Right atrium auricular region (tissue), 2 donors: Measurements from ENCODE around the gene KIAA1217. TPM values are rescaled to one million over a fixed set of nuclear protein-coding genes. Genes with fewer than 3 reads are reported as not detected.

Experiments
- DNase-seq: peaks from one replicate; pipeline ENCODE4 v3.0.0-alpha.2; 2019; ENCODE audit warnings: low spot score
- H3K27ac ChIP-seq, 2 donors: fragments of 200-600 bp; sonication (generic); 1 replicate in 1 of 2; 2 replicates in 1 of 2; pipeline ENCODE4 v1.5.1; 2016 to 2019
- H3K27me3 ChIP-seq, 2 donors: fragments of 200-600 bp; sonication (generic); one replicate each; pipeline versions ENCODE4 v1.5.1 to v1.6.0; 2017 to 2019
- H3K36me3 ChIP-seq: fragments of 200-600 bp; sonication (generic); one replicate; pipeline ENCODE4 v1.5.1; 2016
- H3K4me1 ChIP-seq, 2 donors: fragments of 200-600 bp; sonication (generic); one replicate each; pipeline versions ENCODE4 v1.5.1 to v1.6.0; 2017 to 2019
- H3K4me3 ChIP-seq, 2 donors: fragments of 200-600 bp; sonication (generic); 1 replicate in 1 of 2; 2 replicates in 1 of 2; pipeline ENCODE4 v1.5.1; 2017 to 2019; ENCODE audit warnings: mild to moderate bottlenecking in 1 of 2, moderate library complexity in 1 of 2
- H3K9me3 ChIP-seq, 2 donors: fragments of 200-600 bp; sonication (generic); one replicate each; pipeline ENCODE4 v1.5.1; 2019
- CTCF ChIP-seq, 2 donors: fragments of 200-600 bp; sonication (generic); IDR thresholded peaks; one replicate each; pipeline ENCODE4 v1.5.1; 2019; ENCODE audit warnings: antibody characterized with exemption in 2 of 2
- microRNA counts, 2 donors: library from miRNA; unstranded; fragments of <30 nt; microRNA quantifications; one replicate each; lab custom pipeline; 2016 to 2017
- microRNA-seq, 2 donors: library from miRNA; unstranded; fragments of <30 nt; microRNA quantifications; one replicate each; pipeline ENCODE4, GENCODE V29; 2016 to 2017; ENCODE audit warnings: borderline number of aligned reads in 2 of 2, borderline replicate concordance in 1 of 2
- total RNA-seq, 2 donors: library from RNA; depleted of rRNA; stranded (reverse); fragments of >200 nt; gene quantifications; one replicate each; pipeline ENCODE4 v1.1.0, GENCODE V29; 2016

The KIAA1217 gene
- total RNA-seq, 2 donors from 2014 or later, result 24.0 to 33.3 TPM

GRCh38 chr10:24589265-24589664, 380.3 kb downstream of the KIAA1217 start:
- TF ChIP-seq CTCF (IDR thresholded peaks at IDR 0.05), result no peak
- no peaks in the 10 kb centered on the region for H3K4me1 ChIP-seq
- no peak overlapping the region for H3K27ac ChIP-seq
- no peak overlapping the region for H3K4me3 ChIP-seq
- DNase-seq, result no peak
- H3K27me3 ChIP-seq, result no peaks in the 10 kb centered on the region
- H3K36me3 ChIP-seq, result peaks cover 92% of the 10 kb centered on the region
- H3K9me3 ChIP-seq, result no peaks in the 10 kb centered on the region

DNA sequence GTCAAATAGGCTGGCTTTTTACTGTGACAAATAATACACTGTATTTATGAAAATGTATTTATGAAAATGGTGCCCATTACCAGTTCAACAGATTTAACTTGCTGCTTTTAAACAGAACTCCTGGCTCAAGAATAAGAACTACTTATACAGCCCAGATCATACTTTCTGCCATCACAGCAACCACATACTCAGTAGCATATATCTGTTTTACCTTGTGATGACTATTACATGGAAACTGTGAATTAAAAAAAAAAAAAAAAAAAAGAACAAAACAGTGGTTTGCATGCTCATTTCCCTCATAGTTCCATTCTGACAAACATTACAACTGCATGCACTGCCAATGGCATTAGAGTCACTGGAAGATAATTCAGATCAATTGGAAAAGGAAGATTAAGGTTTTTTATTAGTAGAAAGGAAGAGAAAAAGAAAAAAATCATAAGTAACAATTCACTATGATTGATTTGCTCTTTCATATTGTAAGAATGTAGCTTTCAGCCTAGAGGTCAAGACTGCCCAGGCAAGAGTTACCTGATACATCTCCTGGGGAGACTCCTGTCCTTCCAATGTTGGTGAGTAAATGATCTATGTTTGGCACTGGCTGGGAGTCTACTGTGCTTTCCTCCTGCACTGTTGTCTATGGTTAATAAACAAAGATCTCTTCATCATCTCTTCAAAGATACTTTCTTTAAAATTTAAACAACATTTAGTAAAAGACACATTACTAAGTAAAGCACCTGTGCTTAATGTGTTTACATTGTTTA, 381.9 kb downstream of the KIAA1217 start:
- no peak overlapping the region for H3K27ac ChIP-seq

DNA sequence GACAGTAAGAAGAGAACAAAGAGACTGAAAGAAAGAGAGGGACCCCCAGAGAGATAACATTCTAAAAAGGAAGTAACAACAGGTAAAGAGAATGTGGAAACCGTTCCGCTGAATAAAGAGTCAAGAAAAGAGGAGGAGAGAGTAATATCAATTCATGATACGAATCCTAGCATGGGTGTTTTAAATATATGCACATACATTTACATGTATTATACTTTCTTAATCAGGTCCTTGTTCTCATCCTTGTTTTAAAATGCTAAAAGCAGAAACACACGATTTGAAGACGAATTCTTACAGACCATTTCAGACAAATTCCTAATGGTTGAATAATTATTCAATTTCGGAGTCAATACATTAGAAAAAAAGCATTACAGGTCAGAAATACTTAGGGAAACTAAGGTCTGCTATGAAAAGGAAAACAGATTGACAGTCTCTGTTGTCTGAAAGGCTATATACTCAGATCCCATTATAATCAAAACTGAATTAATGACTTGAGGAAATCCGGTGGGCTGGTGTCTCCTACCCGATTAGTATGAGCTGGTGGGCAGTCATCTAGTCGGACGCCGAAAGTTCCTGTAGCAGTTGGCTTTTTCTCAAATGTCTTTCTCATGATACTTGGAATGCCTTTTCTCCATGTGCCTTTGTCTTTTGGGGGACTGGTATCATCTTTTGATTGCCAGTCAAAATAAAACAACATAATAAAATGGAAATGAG, 387.4 kb downstream of the KIAA1217 start:
- H3K4me1 ChIP-seq, result no peaks in the 10 kb centered on the region
- TF ChIP-seq CTCF (IDR thresholded peaks at IDR 0.05), result no peak
- no peak for DNase-seq
- H3K36me3 ChIP-seq, result peaks cover 92% of the 10 kb centered on the region
- no peak overlapping the region for H3K27ac ChIP-seq
- no peak overlapping the region for H3K4me3 ChIP-seq
- H3K27me3 ChIP-seq, result no peaks in the 10 kb centered on the region
- no peaks in the 10 kb centered on the region for H3K9me3 ChIP-seq

More for the DNA sequence above, 381.9 kb downstream of the KIAA1217 start:
- no peaks in the 10 kb centered on the region for H3K27me3 ChIP-seq
- H3K36me3 ChIP-seq, result peaks cover 91% of the 10 kb centered on the region
- H3K9me3 ChIP-seq, result no peaks in the 10 kb centered on the region
- DNase-seq, result no peak
- H3K4me1 ChIP-seq, result no peaks in the 10 kb centered on the region
- no peak overlapping the region for H3K4me3 ChIP-seq
- TF ChIP-seq CTCF (IDR thresholded peaks at IDR 0.05), result no peak

DNA sequence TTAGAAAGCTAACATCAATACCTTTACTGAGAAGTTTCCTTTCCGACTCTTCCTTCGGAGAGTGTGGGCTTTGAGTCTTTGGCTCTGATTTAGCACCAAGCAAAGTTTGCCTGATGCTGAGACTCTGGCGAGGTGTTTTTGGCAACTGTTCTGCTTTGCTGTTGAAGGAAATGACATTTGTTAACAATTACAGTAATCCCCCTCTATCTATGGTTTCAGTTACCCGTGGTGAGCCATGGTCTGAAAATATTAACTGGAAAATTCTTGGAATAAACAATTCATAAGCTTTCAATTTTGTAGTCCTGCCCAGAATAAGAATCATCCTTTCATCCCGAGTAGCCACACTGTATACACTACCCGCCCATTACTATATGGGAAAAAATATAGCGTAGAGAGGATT, 388.5 kb downstream of the KIAA1217 start:
- Histone ChIP-seq H3K4me3 (no peak overlapping the region), H3K36me3 (peaks cover 90% of the 10 kb centered on the region), H3K9me3 (no peaks in the 10 kb centered on the region), H3K4me1 (no peaks in the 10 kb centered on the region), H3K27ac (no peak overlapping the region), H3K27me3 (no peaks in the 10 kb centered on the region)
- TF ChIP-seq CTCF (IDR thresholded peaks at IDR 0.05), result no peak
- no peak for DNase-seq

MicroRNAs encoded within 50 kb of the gene (microRNA counts, 767-probe panel; counts per million panel counts)
- 0 to 31.0 counts per million in 2 donors for microRNA hsa-miR-603 (lab: Ali Mortazavi, UCI)

Small RNA genes lying within 50 kb of the gene (microRNA-seq; reads per million reads assigned to microRNA genes)
- gene MIR603, result 0 reads per million in 2 donors
